Right lobe of liver (tissue), 6 donors: ENCODE results near the gene HAL. TPM values are rescaled to one million over a fixed set of nuclear protein-coding genes. Genes with fewer than 3 reads are reported as not detected.

ENCODE experiments used
- ATAC-seq, 4 donors: fragments of 200-7000 bp; cut with Tn5 transposase; one replicate each; pipeline ENCODE4 v1.9.1; 2020; ENCODE audit warnings: mild to moderate bottlenecking in 4 of 4, moderate library complexity in 4 of 4
- DNase-seq, 3 donors: peaks; one replicate each; pipeline ENCODE4 v3.0.0-alpha.2; 2020
- H3K27ac ChIP-seq, 3 donors: fragments of 200-600 bp; one replicate each; pipeline ENCODE4 v1.8.0; 2022
- H3K27me3 ChIP-seq, 2 donors: fragments of 200-600 bp; one replicate each; pipeline ENCODE4 v1.8.0; 2022
- H3K36me3 ChIP-seq, 4 donors: fragments of 200-600 bp; sonication (generic) in 1 of 4; one replicate each; pipeline versions ENCODE4 v1.5.1 to v1.8.0; 2017 to 2022; ENCODE audit warnings: control low read depth in 1 of 4
- H3K4me1 ChIP-seq, 4 donors: fragments of 200-600 bp; sonication (generic) in 1 of 4; one replicate each; pipeline versions ENCODE4 v1.5.1 to v1.8.0; 2017 to 2022; ENCODE audit warnings: control low read depth in 1 of 4
- H3K4me3 ChIP-seq, 3 donors: fragments of 200-600 bp; one replicate each; pipeline ENCODE4 v1.8.0; 2022
- H3K9me3 ChIP-seq, 4 donors: fragments of 200-600 bp; sonication (generic) in 1 of 4; one replicate each; pipeline versions ENCODE4 v1.5.1 to v1.8.0; 2017 to 2022; ENCODE audit warnings: control low read depth in 1 of 4
- POLR2A ChIP-seq: fragments of 450-650 bp; IDR thresholded peaks from one replicate; pipeline ENCODE4 v1.6.1; 2017; ENCODE audit warnings: antibody characterized with exemption, mild to moderate bottlenecking
- WGBS: methylation state at CpG from one replicate; pipeline ENCODE4 v1.1.6; 2018; ENCODE audit warnings: low coverage, low lambda C conversion rate; ENCODE audit not compliant: insufficient coverage; ENCODE audit errors: missing lambda C conversion rate; 5-methylcytosine and 5-hydroxymethylcytosine counted together
- intact Hi-C, 2 donors: fragments of 100-400 bp; cut with DNase I; formaldehyde crosslinking; loops; one replicate each; pipeline versions ENCODE4 v1.11.2 to v1.14.1; 2022
- total RNA-seq, 6 experiments: library from RNA; depleted of rRNA in 2 of 6; stranded (reverse); fragments of >200 nt in 2 of 6; fragmentation: NEBNext Ultra II Directional in 3 of 6; extraction: Animal tissue kit (Norgen Biotek cat#: 25700) in 3 of 6; gene quantifications; one replicate each; pipeline versions ENCODE4 v1.1.0 to v1.2.4, GENCODE V29; 2016 to 2023
- TF ChIP-seq, protein P1 (sequence below), 4 donors: fragments of 200-600 bp in 3 of 4; fragments of 450-650 bp in 1 of 4; IDR thresholded peaks; one replicate each; pipeline versions ENCODE4 v1.5.1 to v1.8.0; 2016 to 2022; ENCODE audit warnings: antibody characterized with exemption in 4 of 4, mild to moderate bottlenecking in 2 of 4
- donor health status: DM: no; HTN: yes; CAD: no.
- donor health status: DM: no; HTN: no; CAD: no.
- donor health status: DM: no; HTN: no; CAD: no.
- donor health status: DM: no; HTN: yes; CAD: no.
- donor health status: DM: no; HTN: yes; CAD: no.

Gene HAL
- total RNA-seq, 6 experiments from 2014 or later = 95.8 to 190 (median 174) TPM

DNA sequence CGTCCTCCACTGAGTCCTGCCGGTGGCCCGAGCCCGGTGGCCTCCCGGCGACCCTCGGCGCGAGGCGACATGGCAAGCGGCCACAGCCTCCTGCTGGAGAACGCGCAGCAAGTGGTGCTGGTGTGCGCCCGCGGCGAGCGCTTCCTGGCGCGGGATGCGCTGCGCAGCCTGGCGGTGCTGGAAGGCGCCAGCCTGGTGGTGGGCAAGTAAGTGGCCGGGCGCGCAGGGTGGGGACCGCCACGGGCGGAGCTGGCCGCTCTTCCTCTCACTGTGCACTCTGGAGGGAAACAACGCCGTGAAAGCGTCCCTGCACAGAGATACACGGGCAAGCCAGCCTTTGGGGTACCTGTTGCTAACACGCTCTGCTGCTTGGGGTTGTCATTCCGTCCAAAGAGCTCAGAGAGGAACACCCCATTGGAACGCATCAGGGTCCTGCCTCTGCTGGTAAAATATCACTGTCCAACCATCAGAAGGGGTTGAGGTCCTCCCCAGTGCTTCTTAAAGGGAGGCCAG is 52.8 kb downstream of the HAL start, which contains the start of gene AMDHD1:
Gene AMDHD1 (plus strand): TSS at position 2 of the 513 bp plus-strand sequence. CDS start 68 bp downstream, at position 70.
- Histone ChIP-seq H3K4me1 (peaks cover 0 to 30% (median 9%) of the 10 kb centered on the region in 4 donors), H3K27me3 (no peaks in the 10 kb centered on the region), H3K4me3 (peak within 1 kb of the TSS; percentile 59 to 98 (median 92)), H3K27ac (peak within 1 kb of the TSS; percentile 95 to 100 (median 97)), H3K36me3 (no peaks in the 10 kb centered on the region), H3K9me3 (no peaks in the 10 kb centered on the region)
- WGBS = 0% methylated on average over 2 of the region's 38 CpGs
- DNase-seq (peak; percentile 62 to 78 (median 64)), ATAC-seq (peak; percentile 26 to 51 (median 36))
- intact Hi-C loops = no loop called here
- TF ChIP-seq, protein P1, sequence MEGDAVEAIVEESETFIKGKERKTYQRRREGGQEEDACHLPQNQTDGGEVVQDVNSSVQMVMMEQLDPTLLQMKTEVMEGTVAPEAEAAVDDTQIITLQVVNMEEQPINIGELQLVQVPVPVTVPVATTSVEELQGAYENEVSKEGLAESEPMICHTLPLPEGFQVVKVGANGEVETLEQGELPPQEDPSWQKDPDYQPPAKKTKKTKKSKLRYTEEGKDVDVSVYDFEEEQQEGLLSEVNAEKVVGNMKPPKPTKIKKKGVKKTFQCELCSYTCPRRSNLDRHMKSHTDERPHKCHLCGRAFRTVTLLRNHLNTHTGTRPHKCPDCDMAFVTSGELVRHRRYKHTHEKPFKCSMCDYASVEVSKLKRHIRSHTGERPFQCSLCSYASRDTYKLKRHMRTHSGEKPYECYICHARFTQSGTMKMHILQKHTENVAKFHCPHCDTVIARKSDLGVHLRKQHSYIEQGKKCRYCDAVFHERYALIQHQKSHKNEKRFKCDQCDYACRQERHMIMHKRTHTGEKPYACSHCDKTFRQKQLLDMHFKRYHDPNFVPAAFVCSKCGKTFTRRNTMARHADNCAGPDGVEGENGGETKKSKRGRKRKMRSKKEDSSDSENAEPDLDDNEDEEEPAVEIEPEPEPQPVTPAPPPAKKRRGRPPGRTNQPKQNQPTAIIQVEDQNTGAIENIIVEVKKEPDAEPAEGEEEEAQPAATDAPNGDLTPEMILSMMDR (IDR thresholded peaks at IDR 0.05) = peak in 2 of 4 donors; percentile 12 to 26
- peak; percentile 12 for TF ChIP-seq POLR2A

DNA sequence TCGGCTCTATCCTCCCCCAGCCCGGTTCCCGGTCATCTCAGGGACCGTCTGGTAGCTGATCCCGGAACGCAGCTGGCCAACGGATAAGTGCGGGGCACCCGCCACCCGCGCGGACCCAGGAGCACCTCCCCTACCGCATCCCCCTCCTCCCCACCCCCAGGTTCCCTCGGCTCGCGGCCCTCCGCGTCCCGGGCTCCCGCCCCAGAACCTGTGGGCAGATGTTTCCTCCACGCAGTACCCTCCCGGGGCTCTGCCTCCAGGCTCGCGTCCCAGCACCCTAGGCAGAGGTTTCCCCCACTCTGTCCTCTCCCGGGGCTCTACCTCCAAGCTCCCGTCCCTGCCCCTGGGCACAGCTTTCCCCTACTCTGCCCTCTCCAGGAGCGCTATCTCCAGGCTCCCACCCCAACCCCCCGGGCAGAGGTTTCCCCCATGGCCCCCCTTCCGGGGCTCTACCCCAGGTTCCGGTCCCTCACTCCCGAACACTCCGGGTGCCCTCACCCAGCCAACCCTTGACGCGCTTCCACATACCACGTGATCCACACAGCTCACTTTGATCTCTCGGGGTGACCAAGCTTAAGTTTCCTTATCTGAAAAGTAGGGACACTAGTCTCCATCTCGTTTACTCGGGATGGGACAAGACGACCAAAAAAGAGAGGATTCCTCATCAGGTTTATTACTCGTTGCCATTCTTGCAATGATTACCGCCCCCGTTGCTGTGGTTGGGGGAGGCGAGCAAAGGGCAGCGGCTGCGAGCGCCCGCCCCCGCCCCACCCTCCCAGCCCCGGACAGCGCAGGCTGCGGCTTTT is 53.4 kb downstream of the HAL start, which contains the start of gene CCDC38:
Gene CCDC38 (minus strand): TSS at position 91 of the 806 bp plus-strand sequence. CDS start 6,105 bp downstream, outside the sequence.
- DNase-seq (peak; percentile 86 to 93 (median 93)), ATAC-seq (peak; percentile 74 to 88 (median 80))
- H3K4me1 ChIP-seq = peaks cover 0 to 30% (median 9%) of the 10 kb centered on the region in 4 donors
- intact Hi-C loops = no loop called here
- no peaks in the 10 kb centered on the region for H3K36me3 ChIP-seq
- peak within 1 kb of the TSS; percentile 95 to 100 (median 97) for H3K27ac ChIP-seq
- TF ChIP-seq, protein P1 (IDR thresholded peaks at IDR 0.05) = no peak
- TF ChIP-seq POLR2A = peak; percentile 72
- WGBS = under 1% methylated on average over 29 of the region's 51 CpGs
- H3K9me3 ChIP-seq = no peaks in the 10 kb centered on the region
- peak within 1 kb of the TSS; percentile 59 to 98 (median 92) for H3K4me3 ChIP-seq
- H3K27me3 ChIP-seq = no peaks in the 10 kb centered on the region

DNA sequence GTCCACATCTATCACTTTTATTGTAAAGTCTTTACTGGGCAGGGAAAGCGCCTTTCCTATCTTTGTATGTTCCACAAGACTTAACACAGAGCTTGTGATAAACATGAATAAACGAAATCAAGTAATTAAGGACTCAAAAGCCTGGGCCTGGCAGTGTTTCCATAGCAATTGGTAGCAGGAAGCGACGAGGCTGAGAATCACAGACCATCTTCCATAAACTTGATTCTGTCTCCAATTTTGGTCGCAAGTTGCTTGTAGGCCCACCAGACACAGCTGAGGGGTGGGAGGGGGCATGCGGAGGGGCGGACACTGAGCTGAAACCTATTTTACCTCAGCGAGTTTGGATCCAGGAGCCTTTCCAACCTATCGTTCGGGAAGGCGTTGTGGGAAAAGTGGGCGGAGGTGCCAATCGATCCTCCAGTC is 54.0 kb downstream of the HAL start:
- intact Hi-C loops = no loop called here
- no peak for ATAC-seq
- WGBS = 4% methylated on average over 8 of the region's 13 CpGs
- peak overlapping the region; percentile 95 to 100 (median 97) for H3K27ac ChIP-seq
- H3K4me1 ChIP-seq = peaks cover 0 to 30% (median 9%) of the 10 kb centered on the region in 4 donors
- TF ChIP-seq, protein P1 (IDR thresholded peaks at IDR 0.05) = no peak
- TF ChIP-seq POLR2A = no peak
- no peaks in the 10 kb centered on the region for H3K36me3 ChIP-seq
- peak overlapping the region; percentile 59 to 98 (median 92) for H3K4me3 ChIP-seq
- H3K27me3 ChIP-seq = no peaks in the 10 kb centered on the region
- H3K9me3 ChIP-seq = no peaks in the 10 kb centered on the region
- DNase-seq = peak in 1 of 3 donors; percentile 93

DNA sequence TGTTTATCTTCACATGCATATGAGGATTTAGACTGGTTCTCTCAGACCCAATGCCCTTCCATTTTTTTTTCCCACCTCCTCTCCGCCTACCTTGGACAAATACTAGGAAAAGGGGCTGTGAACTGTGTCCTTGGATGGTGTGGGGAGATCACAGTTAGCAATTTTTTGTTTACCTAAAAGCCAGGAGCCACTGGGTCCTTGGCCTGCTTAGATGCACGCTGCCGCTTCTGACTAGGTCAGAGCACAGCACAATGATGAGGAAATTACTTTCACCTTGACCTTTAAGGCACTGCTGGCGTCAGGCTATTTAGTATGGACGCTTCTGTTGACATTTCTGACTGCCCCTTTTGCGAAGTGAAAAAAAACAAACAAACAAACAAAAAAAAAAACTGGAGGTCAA is 55.6 kb downstream of the HAL start:
- Histone ChIP-seq H3K27me3 (no peaks in the 10 kb centered on the region), H3K9me3 (no peaks in the 10 kb centered on the region), H3K4me3 (no peak overlapping the region), H3K4me1 (peaks cover 0 to 26% (median 9%) of the 10 kb centered on the region in 4 donors), H3K36me3 (no peaks in the 10 kb centered on the region), H3K27ac (peak overlapping the region; percentile 95 to 100 (median 97))
- peak; percentile 72 to 88 (median 87) for DNase-seq
- TF ChIP-seq POLR2A = no peak
- TF ChIP-seq, protein P1 (IDR thresholded peaks at IDR 0.05) = no peak
- peak; percentile 43 to 69 (median 59) for ATAC-seq
- intact Hi-C loops = no loop called here
- WGBS = 33% methylated on average over 6 of the region's 6 CpGs

Other genes starting within 250 kb of the HAL start
- gene NTN4, start 205.6 kb downstream of the HAL start, total RNA-seq = 10 to 100 TPM; 14.7 to 28.7 (median 18.9) TPM
- gene SNRPF, start 137.4 kb downstream of the HAL start, total RNA-seq = 10 to 100 TPM in 3 of 6 experiments, 1 to 10 TPM in 3; 5.8 to 10.4 (median 8.5) TPM
- 1 to 10 TPM in 2 of 6 experiments, under 1 TPM in 4; 0.19 to 1.8 (median 0.89) TPM for gene CCDC38, start 53.7 kb downstream of the HAL start, total RNA-seq
- gene AMDHD1, start 53.0 kb downstream of the HAL start, total RNA-seq = 10 to 100 TPM; 41.4 to 97.8 (median 69.1) TPM
- gene LTA4H, start 39.2 kb upstream of the HAL start, total RNA-seq = 10 to 100 TPM; 19.0 to 32.5 (median 27.1) TPM
- gene ELK3, start 198.0 kb upstream of the HAL start, total RNA-seq = 10 to 100 TPM in 1 of 6 experiments, 1 to 10 TPM in 5; 5.3 to 11.2 (median 5.8) TPM